ENCODE measurements around the gene AGBL5.

DNA sequence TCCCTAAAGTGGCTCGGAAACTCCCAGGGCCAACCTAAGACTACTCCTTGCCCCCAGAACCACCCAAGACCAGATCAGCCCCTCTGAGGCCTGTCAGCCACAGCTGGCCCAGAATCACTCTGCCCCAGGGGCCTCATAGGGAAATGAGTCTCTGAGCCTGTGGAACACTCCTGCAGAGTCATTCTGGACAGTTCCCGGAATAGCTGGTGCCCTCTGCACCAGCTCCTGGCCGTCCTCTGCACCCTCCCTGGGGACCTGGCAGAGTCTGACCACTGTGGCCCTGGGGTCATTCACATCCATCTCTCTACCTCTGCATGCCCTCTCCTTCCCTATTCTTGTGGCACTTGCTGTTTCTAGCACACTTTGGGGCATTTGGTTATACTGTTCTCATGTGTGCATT, 33.3 kb upstream of the AGBL5 start:
- TF ChIP-seq, protein P1, sequence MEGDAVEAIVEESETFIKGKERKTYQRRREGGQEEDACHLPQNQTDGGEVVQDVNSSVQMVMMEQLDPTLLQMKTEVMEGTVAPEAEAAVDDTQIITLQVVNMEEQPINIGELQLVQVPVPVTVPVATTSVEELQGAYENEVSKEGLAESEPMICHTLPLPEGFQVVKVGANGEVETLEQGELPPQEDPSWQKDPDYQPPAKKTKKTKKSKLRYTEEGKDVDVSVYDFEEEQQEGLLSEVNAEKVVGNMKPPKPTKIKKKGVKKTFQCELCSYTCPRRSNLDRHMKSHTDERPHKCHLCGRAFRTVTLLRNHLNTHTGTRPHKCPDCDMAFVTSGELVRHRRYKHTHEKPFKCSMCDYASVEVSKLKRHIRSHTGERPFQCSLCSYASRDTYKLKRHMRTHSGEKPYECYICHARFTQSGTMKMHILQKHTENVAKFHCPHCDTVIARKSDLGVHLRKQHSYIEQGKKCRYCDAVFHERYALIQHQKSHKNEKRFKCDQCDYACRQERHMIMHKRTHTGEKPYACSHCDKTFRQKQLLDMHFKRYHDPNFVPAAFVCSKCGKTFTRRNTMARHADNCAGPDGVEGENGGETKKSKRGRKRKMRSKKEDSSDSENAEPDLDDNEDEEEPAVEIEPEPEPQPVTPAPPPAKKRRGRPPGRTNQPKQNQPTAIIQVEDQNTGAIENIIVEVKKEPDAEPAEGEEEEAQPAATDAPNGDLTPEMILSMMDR (conservative IDR thresholded peaks at IDR 0.05 in 1 of 2, IDR thresholded peaks at IDR 0.05 in 1 of 2; ENCODE audit: low read depth in 1 of 2, low read length in 2 of 2) = no peak
- no peak for TF ChIP-seq EZH2 (IDR thresholded peaks at IDR 0.05; ENCODE audit: low read length, missing control alignments)

Measured in fibroblast of lung (primary cell).